Measurements from ENCODE around the gene GYS2.

The GYS2 gene

GRCh38 chr12:21543151-21543550 is 61.5 kb downstream of the GYS2 start:
- DNase-seq (ENCODE audit: insufficient read length, low spot score) = no peak
- no peak for FAIRE-seq
- no peak for TF ChIP-seq SPI1 (IDR thresholded peaks at IDR 0.05; ENCODE audit: low read depth, low read length)
- no peak for TF ChIP-seq POU2F2 (IDR thresholded peaks at IDR 0.05; ENCODE audit: low read depth, low read length)
- TF ChIP-seq POLR2A (IDR thresholded peaks at IDR 0.05; ENCODE audit: low read depth, low read length) = no peak
- TF ChIP-seq POLR2AphosphoS5 (IDR thresholded peaks at IDR 0.05; ENCODE audit: low read depth, low read length) = no peak
- TF ChIP-seq PAX5 (IDR thresholded peaks at IDR 0.05; ENCODE audit: insufficient read depth, low read length, severe bottlenecking) = no peak
- TF ChIP-seq TAF1 (IDR thresholded peaks at IDR 0.05; ENCODE audit: low read depth, low read length) = no peak

GRCh38 chr12:21542403-21542802 is 62.2 kb downstream of the GYS2 start:
- no peak for TF ChIP-seq PAX5 (IDR thresholded peaks at IDR 0.05; ENCODE audit: insufficient read depth, low read length, severe bottlenecking)
- TF ChIP-seq TAF1 (IDR thresholded peaks at IDR 0.05; ENCODE audit: low read depth, low read length) = no peak
- TF ChIP-seq SPI1 (IDR thresholded peaks at IDR 0.05; ENCODE audit: low read depth, low read length) = no peak
- TF ChIP-seq POU2F2 (IDR thresholded peaks at IDR 0.05; ENCODE audit: low read depth, low read length) = no peak
- TF ChIP-seq POLR2A (IDR thresholded peaks at IDR 0.05; ENCODE audit: low read depth, low read length) = no peak
- TF ChIP-seq POLR2AphosphoS5 (IDR thresholded peaks at IDR 0.05; ENCODE audit: low read depth, low read length) = no peak
- no peak for FAIRE-seq
- no peak for DNase-seq (ENCODE audit: insufficient read length, low spot score)

- FAIRE-seq (no peak), DNase-seq (ENCODE audit: insufficient read length, low spot score) (no peak)
Observed at GRCh38 chr12:21541773-21542172, 62.9 kb downstream of the GYS2 start.

GRCh38 chr12:21539797-21540196 is 64.8 kb downstream of the GYS2 start:
- TF ChIP-seq POLR2A (IDR thresholded peaks at IDR 0.05; ENCODE audit: low read depth, low read length) (no peak), SPI1 (IDR thresholded peaks at IDR 0.05; ENCODE audit: low read depth, low read length) (no peak), POLR2AphosphoS5 (IDR thresholded peaks at IDR 0.05; ENCODE audit: low read depth, low read length) (no peak), POU2F2 (IDR thresholded peaks at IDR 0.05; ENCODE audit: low read depth, low read length) (no peak), TAF1 (IDR thresholded peaks at IDR 0.05; ENCODE audit: low read depth, low read length) (no peak), PAX5 (IDR thresholded peaks at IDR 0.05; ENCODE audit: insufficient read depth, low read length, severe bottlenecking) (no peak)
- FAIRE-seq (no peak), DNase-seq (ENCODE audit: insufficient read length, low spot score) (no peak)

More at GRCh38 chr12:21541773-21542172, 62.9 kb downstream of the GYS2 start:
- TF ChIP-seq PAX5 (IDR thresholded peaks at IDR 0.05; ENCODE audit: insufficient read depth, low read length, severe bottlenecking) (no peak), POLR2A (IDR thresholded peaks at IDR 0.05; ENCODE audit: low read depth, low read length) (no peak), SPI1 (IDR thresholded peaks at IDR 0.05; ENCODE audit: low read depth, low read length) (no peak), TAF1 (IDR thresholded peaks at IDR 0.05; ENCODE audit: low read depth, low read length) (no peak), POU2F2 (IDR thresholded peaks at IDR 0.05; ENCODE audit: low read depth, low read length) (no peak), POLR2AphosphoS5 (IDR thresholded peaks at IDR 0.05; ENCODE audit: low read depth, low read length) (no peak)

GRCh38 chr12:21538061-21538653 is 66.5 kb downstream of the GYS2 start:
- TF ChIP-seq SPI1 (IDR thresholded peaks at IDR 0.05; ENCODE audit: low read depth, low read length) (no peak), POLR2A (IDR thresholded peaks at IDR 0.05; ENCODE audit: low read depth, low read length) (no peak), POU2F2 (IDR thresholded peaks at IDR 0.05; ENCODE audit: low read depth, low read length) (no peak), PAX5 (IDR thresholded peaks at IDR 0.05; ENCODE audit: insufficient read depth, low read length, severe bottlenecking) (no peak), POLR2AphosphoS5 (IDR thresholded peaks at IDR 0.05; ENCODE audit: low read depth, low read length) (no peak), TAF1 (IDR thresholded peaks at IDR 0.05; ENCODE audit: low read depth, low read length) (no peak)
- DNase-seq (ENCODE audit: insufficient read length, low spot score) (no peak), FAIRE-seq (no peak)

- no peak for TF ChIP-seq PAX5 (IDR thresholded peaks at IDR 0.05; ENCODE audit: insufficient read depth, low read length, severe bottlenecking)
- no peak for TF ChIP-seq TAF1 (IDR thresholded peaks at IDR 0.05; ENCODE audit: low read depth, low read length)
- no peak for TF ChIP-seq POLR2A (IDR thresholded peaks at IDR 0.05; ENCODE audit: low read depth, low read length)
- TF ChIP-seq POLR2AphosphoS5 (IDR thresholded peaks at IDR 0.05; ENCODE audit: low read depth, low read length) = no peak
- TF ChIP-seq SPI1 (IDR thresholded peaks at IDR 0.05; ENCODE audit: low read depth, low read length) = no peak
- TF ChIP-seq POU2F2 (IDR thresholded peaks at IDR 0.05; ENCODE audit: low read depth, low read length) = no peak
- FAIRE-seq = no peak
Observed at GRCh38 chr12:21529456-21529855, 75.2 kb downstream of the GYS2 start.

GRCh38 chr12:21528953-21529352 is 75.7 kb downstream of the GYS2 start:
- TF ChIP-seq POU2F2 (IDR thresholded peaks at IDR 0.05; ENCODE audit: low read depth, low read length) = no peak
- no peak for TF ChIP-seq PAX5 (IDR thresholded peaks at IDR 0.05; ENCODE audit: insufficient read depth, low read length, severe bottlenecking)
- no peak for TF ChIP-seq TAF1 (IDR thresholded peaks at IDR 0.05; ENCODE audit: low read depth, low read length)
- no peak for TF ChIP-seq POLR2AphosphoS5 (IDR thresholded peaks at IDR 0.05; ENCODE audit: low read depth, low read length)
- no peak for TF ChIP-seq SPI1 (IDR thresholded peaks at IDR 0.05; ENCODE audit: low read depth, low read length)
- TF ChIP-seq POLR2A (IDR thresholded peaks at IDR 0.05; ENCODE audit: low read depth, low read length) = no peak
- DNase-seq (ENCODE audit: insufficient read length, low spot score) (no peak), FAIRE-seq (no peak)

More at GRCh38 chr12:21529456-21529855, 75.2 kb downstream of the GYS2 start:
- DNase-seq (ENCODE audit: insufficient read length, low spot score) = no peak

- peak; percentile 86 for FAIRE-seq
- TF ChIP-seq SPI1 (IDR thresholded peaks at IDR 0.05; ENCODE audit: low read depth, low read length) (no peak), POU2F2 (IDR thresholded peaks at IDR 0.05; ENCODE audit: low read depth, low read length) (no peak), POLR2AphosphoS5 (IDR thresholded peaks at IDR 0.05; ENCODE audit: low read depth, low read length) (no peak), POLR2A (IDR thresholded peaks at IDR 0.05; ENCODE audit: low read depth, low read length) (no peak), TAF1 (IDR thresholded peaks at IDR 0.05; ENCODE audit: low read depth, low read length) (no peak), PAX5 (IDR thresholded peaks at IDR 0.05; ENCODE audit: insufficient read depth, low read length, severe bottlenecking) (no peak)
- peak; percentile 41 for DNase-seq (ENCODE audit: insufficient read length, low spot score)
Observed at GRCh38 chr12:21527451-21528180, 77.0 kb downstream of the GYS2 start.

- TF ChIP-seq SPI1 (IDR thresholded peaks at IDR 0.05; ENCODE audit: low read depth, low read length) = no peak
- no peak for TF ChIP-seq POU2F2 (IDR thresholded peaks at IDR 0.05; ENCODE audit: low read depth, low read length)
- no peak for TF ChIP-seq TAF1 (IDR thresholded peaks at IDR 0.05; ENCODE audit: low read depth, low read length)
- TF ChIP-seq POLR2AphosphoS5 (IDR thresholded peaks at IDR 0.05; ENCODE audit: low read depth, low read length) = no peak
- TF ChIP-seq PAX5 (IDR thresholded peaks at IDR 0.05; ENCODE audit: insufficient read depth, low read length, severe bottlenecking) = no peak
- FAIRE-seq (no peak), DNase-seq (ENCODE audit: insufficient read length, low spot score) (no peak)
Observed at GRCh38 chr12:21526721-21527345, 77.8 kb downstream of the GYS2 start.

All from GM12891 (cell line).